GM23248 (cell line): ENCODE measurements around the gene DARS1. TPM values are rescaled to one million over a fixed set of nuclear protein-coding genes. Genes with fewer than 3 reads are reported as not detected.

Source experiments
- DNase-seq: peaks from one replicate; pipeline ENCODE4 v3.0.0-alpha.2; 2015
- H2AFZ ChIP-seq: fragments of 200-600 bp; sonication (generic); 2 replicates; pipeline ENCODE4 v1.6.1; 2016; ENCODE audit warnings: antibody characterized with exemption
- H3F3A ChIP-seq: fragments of 200-600 bp; sonication (generic); 2 replicates; pipeline ENCODE4 v1.6.1; 2016; ENCODE audit warnings: mild to moderate bottlenecking, antibody characterized with exemption, mixed run types; ENCODE audit not compliant: insufficient read depth
- H3K27ac ChIP-seq: fragments of 200-600 bp; sonication (generic); 2 replicates; pipeline ENCODE4 v1.5.1; 2016; ENCODE audit warnings: mild to moderate bottlenecking
- H3K27me3 ChIP-seq: fragments of 200-600 bp; sonication (generic); replicated peaks from 2 replicates; pipeline ENCODE4 v1.6.1; 2016; ENCODE audit warnings: mild to moderate bottlenecking; ENCODE audit not compliant: insufficient read depth
- H3K36me3 ChIP-seq: fragments of 200-600 bp; sonication (generic); 2 replicates; pipeline ENCODE4 v1.6.1; 2016; ENCODE audit warnings: low read depth, mild to moderate bottlenecking
- H3K4me1 ChIP-seq: fragments of 200-600 bp; sonication (generic); 2 replicates; pipeline ENCODE4 v1.6.1; 2016; ENCODE audit warnings: mild to moderate bottlenecking; ENCODE audit not compliant: insufficient read depth
- H3K4me2 ChIP-seq: fragments of 200-600 bp; sonication (generic); one replicate; pipeline ENCODE4 v1.6.1; 2016; ENCODE audit warnings: mild to moderate bottlenecking; ENCODE audit not compliant: unreplicated experiment
- H3K4me3 ChIP-seq: fragments of 200-600 bp; sonication (generic); 2 replicates; pipeline ENCODE4 v1.5.1; 2016; ENCODE audit warnings: mild to moderate bottlenecking
- H3K79me2 ChIP-seq: fragments of 200-600 bp; sonication (generic); 2 replicates; pipeline ENCODE4 v1.6.1; 2016; ENCODE audit warnings: mild to moderate bottlenecking; ENCODE audit not compliant: insufficient read depth
- H3K9ac ChIP-seq: fragments of 200-600 bp; sonication (generic); 2 replicates; pipeline ENCODE4 v1.6.1; 2016; ENCODE audit warnings: mild to moderate bottlenecking
- H3K9me2 ChIP-seq: fragments of 200-600 bp; sonication (generic); 2 replicates; pipeline ENCODE4 v1.6.1; 2016; ENCODE audit warnings: mixed run types, mild to moderate bottlenecking, moderate library complexity; ENCODE audit not compliant: insufficient read depth
- H3K9me3 ChIP-seq: fragments of 200-600 bp; sonication (generic); one replicate; pipeline ENCODE4 v1.6.1; 2017; ENCODE audit warnings: low read depth
- H4K20me1 ChIP-seq: fragments of 200-600 bp; sonication (generic); 2 replicates; pipeline ENCODE4 v1.6.0; 2016; ENCODE audit not compliant: insufficient read depth
- EZH2 ChIP-seq: fragments of 200-600 bp; sonication (generic); IDR thresholded peaks from 2 replicates; pipeline ENCODE4 v1.6.1; 2018; ENCODE audit warnings: antibody characterized with exemption, mild to moderate bottlenecking; ENCODE audit not compliant: insufficient read depth, poor library complexity, severe bottlenecking
- EZH2phosphoT487 ChIP-seq: fragments of 200-600 bp; sonication (generic); IDR thresholded peaks from 2 replicates; pipeline ENCODE4 v1.6.1; 2018; ENCODE audit warnings: antibody characterized with exemption, moderate library complexity, mild to moderate bottlenecking, low read depth; ENCODE audit not compliant: insufficient read depth
- WGBS, 2 experiments: methylation state at CpG; one replicate each; pipeline ENCODE4 v1.1.6; 2015 to 2017; ENCODE audit warnings: low lambda C conversion rate in 2 of 2, low coverage in 1 of 2; ENCODE audit errors: missing lambda C conversion rate in 2 of 2; 5-methylcytosine and 5-hydroxymethylcytosine counted together
- in situ Hi-C: fragments of 300-500 bp; cut with MboI; formaldehyde crosslinking; loops from 2 replicates; pipeline ENCODE4 v1.15.0; 2020
- polyA plus RNA-seq: library from polyadenylated mRNA; unstranded; fragments of >200 nt; fragmentation: Nextera tagmentation; extraction: Ambion mirVana; gene quantifications from 2 replicates; pipeline ENCODE4 v1.2.1, GENCODE V29; 2016
- total RNA-seq: library from RNA; depleted of rRNA; stranded (reverse); fragments of >200 nt; shearing (Covaris generic); gene quantifications from 2 replicates; pipeline ENCODE4 v1.2.3, GENCODE V29; 2014

Gene DARS1
- total and polyA plus RNA-seq, 2 experiments from 2014 or later: 109 to 121 TPM

DNA sequence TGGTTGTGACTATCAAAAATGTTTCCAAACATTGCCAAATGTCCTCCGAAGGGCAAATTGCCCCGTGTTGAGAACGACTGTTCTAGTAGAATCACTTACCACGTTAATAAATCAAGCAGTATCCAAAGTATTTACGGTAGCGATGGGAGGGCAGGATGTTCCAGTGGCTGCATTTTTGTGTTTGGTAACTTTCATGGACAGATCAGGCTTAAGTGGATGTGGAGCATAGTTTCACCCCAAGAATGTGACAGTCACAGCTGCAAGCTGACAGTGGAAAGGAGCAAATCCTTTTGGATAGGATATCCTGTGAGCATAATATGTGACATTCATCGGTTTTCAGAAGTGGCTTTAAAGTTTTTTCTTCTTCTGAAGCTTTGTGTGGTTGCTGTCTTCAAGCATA lies 46.3 kb upstream of the DARS1 start:
- Histone ChIP-seq H3K79me2 (no peaks in the 10 kb centered on the region), H3K4me3 (no peak overlapping the region), H3K36me3 (no peaks in the 10 kb centered on the region), H3K27ac (no peak overlapping the region), H3K27me3 (peaks cover 11% of the 10 kb centered on the region), H4K20me1 (no peaks in the 10 kb centered on the region), H3K9me3 (no peaks in the 10 kb centered on the region), H3K4me1 (no peaks in the 10 kb centered on the region), H3K9ac (no peak overlapping the region), H2AFZ (no peak overlapping the region), H3K9me2 (no peaks in the 10 kb centered on the region), H3K4me2 (no peak overlapping the region), H3F3A (no peaks in the 10 kb centered on the region)
- TF ChIP-seq EZH2phosphoT487 (no peak), EZH2 (no peak)
- in situ Hi-C loops: no loop called here
- 34 to 37% methylated on average over 7 of the region's 7 CpGs for whole genome bisulfite sequencing, 2 experiments
- no peak for DNase-seq

DNA sequence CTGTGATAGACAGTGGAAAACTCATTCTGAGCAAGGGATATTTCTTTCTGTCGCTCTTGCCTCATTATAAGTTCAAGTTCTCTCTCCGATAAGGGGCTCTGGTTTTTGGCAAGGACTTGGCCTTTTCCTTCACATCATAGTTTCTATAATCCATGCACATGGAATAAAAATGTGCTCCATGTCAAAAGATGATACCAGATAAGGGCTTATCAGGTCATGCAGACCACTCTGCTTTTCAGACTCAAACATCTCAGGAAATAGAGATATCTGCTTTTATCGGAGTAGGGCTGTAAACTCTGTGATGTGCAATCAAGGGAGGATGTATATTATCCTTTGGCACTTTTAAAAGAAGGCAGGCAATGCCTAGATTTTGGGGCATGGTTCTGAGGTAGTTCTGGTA lies 45.0 kb upstream of the DARS1 start:
- Histone ChIP-seq H3K9me3 (no peaks in the 10 kb centered on the region), H3K36me3 (no peaks in the 10 kb centered on the region), H3K9me2 (no peaks in the 10 kb centered on the region), H3K4me2 (no peak overlapping the region), H3F3A (no peaks in the 10 kb centered on the region), H3K27ac (no peak overlapping the region), H3K4me3 (no peak overlapping the region), H2AFZ (no peak overlapping the region), H3K27me3 (peaks cover 4% of the 10 kb centered on the region), H3K9ac (no peak overlapping the region), H4K20me1 (no peaks in the 10 kb centered on the region), H3K79me2 (no peaks in the 10 kb centered on the region), H3K4me1 (no peaks in the 10 kb centered on the region)
- DNase-seq: no peak
- in situ Hi-C loops: no loop called here
- WGBS, 2 experiments: 39 to 41% methylated on average over 3 of the region's 3 CpGs
- TF ChIP-seq EZH2phosphoT487: no peak
- no peak for TF ChIP-seq EZH2

- no peak overlapping the region for H3K4me3 ChIP-seq
- no peak overlapping the region for H3K9ac ChIP-seq
- in situ Hi-C loops: no loop called here
- 42 to 43% methylated on average over 6 of the region's 6 CpGs for WGBS, 2 experiments
- no peak overlapping the region for H2AFZ ChIP-seq
- H3K36me3 ChIP-seq: no peaks in the 10 kb centered on the region
- H3K27ac ChIP-seq: no peak overlapping the region
- no peaks in the 10 kb centered on the region for H3F3A ChIP-seq
- no peaks in the 10 kb centered on the region for H3K9me3 ChIP-seq
- no peak overlapping the region for H3K4me2 ChIP-seq
- H3K27me3 ChIP-seq: peaks cover 4% of the 10 kb centered on the region
- TF ChIP-seq EZH2phosphoT487: no peak
- no peak for TF ChIP-seq EZH2
- DNase-seq: no peak
- H4K20me1 ChIP-seq: no peaks in the 10 kb centered on the region
- no peaks in the 10 kb centered on the region for H3K4me1 ChIP-seq
- H3K9me2 ChIP-seq: no peaks in the 10 kb centered on the region
- H3K79me2 ChIP-seq: no peaks in the 10 kb centered on the region
These were observed 43.7 kb upstream of the DARS1 start for GRCh38 chr2:136029149-136029548.

DNA sequence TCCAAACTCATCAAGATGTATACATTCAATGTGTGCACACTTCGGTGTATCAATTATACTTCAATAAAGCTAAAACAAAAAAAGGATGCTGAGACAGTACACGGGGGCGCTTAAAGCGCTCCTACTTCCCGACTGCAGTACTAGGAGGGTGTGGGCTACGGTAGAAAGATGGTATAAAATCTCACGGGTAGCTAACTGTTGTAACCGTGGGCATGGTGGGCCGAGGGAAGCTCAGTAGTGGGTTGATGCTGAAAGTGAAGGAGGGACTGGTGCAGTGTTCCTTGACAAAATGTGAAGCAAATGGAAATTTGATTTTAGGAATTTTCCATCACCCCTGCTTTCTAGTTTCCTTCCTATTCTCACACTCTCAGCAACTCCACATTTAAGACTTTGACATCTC lies 42.6 kb upstream of the DARS1 start:
- H3K79me2 ChIP-seq: no peaks in the 10 kb centered on the region
- DNase-seq: no peak
- no peaks in the 10 kb centered on the region for H3K36me3 ChIP-seq
- no peaks in the 10 kb centered on the region for H3K4me1 ChIP-seq
- no peak for TF ChIP-seq EZH2
- TF ChIP-seq EZH2phosphoT487: no peak
- WGBS, 2 experiments: 65% methylated on average over 9 of the region's 9 CpGs
- H4K20me1 ChIP-seq: no peaks in the 10 kb centered on the region
- H3K27ac ChIP-seq: no peak overlapping the region
- H3K4me3 ChIP-seq: no peak overlapping the region
- no peak overlapping the region for H2AFZ ChIP-seq
- in situ Hi-C loops: no loop called here
- H3K27me3 ChIP-seq: peaks cover 4% of the 10 kb centered on the region
- no peaks in the 10 kb centered on the region for H3K9me3 ChIP-seq
- no peaks in the 10 kb centered on the region for H3K9me2 ChIP-seq
- H3F3A ChIP-seq: no peaks in the 10 kb centered on the region
- no peak overlapping the region for H3K4me2 ChIP-seq
- no peak overlapping the region for H3K9ac ChIP-seq

GRCh38 chr2:136027112-136027511 lies 41.7 kb upstream of the DARS1 start:
- Histone ChIP-seq H3K9me2 (no peaks in the 10 kb centered on the region), H3K36me3 (no peaks in the 10 kb centered on the region), H2AFZ (no peak overlapping the region), H3K9me3 (no peaks in the 10 kb centered on the region), H3K4me3 (no peak overlapping the region), H3K27me3 (no peaks in the 10 kb centered on the region; the same call in 1 of the 2 replicates), H3K27ac (no peak overlapping the region), H3K9ac (no peak overlapping the region), H3K4me2 (no peak overlapping the region), H3F3A (no peaks in the 10 kb centered on the region), H4K20me1 (no peaks in the 10 kb centered on the region), H3K79me2 (no peaks in the 10 kb centered on the region), H3K4me1 (no peaks in the 10 kb centered on the region)
- in situ Hi-C loops: no loop called here
- TF ChIP-seq EZH2: no peak
- no peak for TF ChIP-seq EZH2phosphoT487
- 84 to 88% methylated on average over 7 of the region's 7 CpGs for WGBS, 2 experiments
- DNase-seq: no peak
